ENCODE measurements around the gene MAB21L4. TPM values are rescaled to one million over a fixed set of nuclear protein-coding genes. Genes with fewer than 3 reads are reported as not detected.

Gene MAB21L4
- total RNA-seq, 2 experiments from 2014 or later = not detected

DNA sequence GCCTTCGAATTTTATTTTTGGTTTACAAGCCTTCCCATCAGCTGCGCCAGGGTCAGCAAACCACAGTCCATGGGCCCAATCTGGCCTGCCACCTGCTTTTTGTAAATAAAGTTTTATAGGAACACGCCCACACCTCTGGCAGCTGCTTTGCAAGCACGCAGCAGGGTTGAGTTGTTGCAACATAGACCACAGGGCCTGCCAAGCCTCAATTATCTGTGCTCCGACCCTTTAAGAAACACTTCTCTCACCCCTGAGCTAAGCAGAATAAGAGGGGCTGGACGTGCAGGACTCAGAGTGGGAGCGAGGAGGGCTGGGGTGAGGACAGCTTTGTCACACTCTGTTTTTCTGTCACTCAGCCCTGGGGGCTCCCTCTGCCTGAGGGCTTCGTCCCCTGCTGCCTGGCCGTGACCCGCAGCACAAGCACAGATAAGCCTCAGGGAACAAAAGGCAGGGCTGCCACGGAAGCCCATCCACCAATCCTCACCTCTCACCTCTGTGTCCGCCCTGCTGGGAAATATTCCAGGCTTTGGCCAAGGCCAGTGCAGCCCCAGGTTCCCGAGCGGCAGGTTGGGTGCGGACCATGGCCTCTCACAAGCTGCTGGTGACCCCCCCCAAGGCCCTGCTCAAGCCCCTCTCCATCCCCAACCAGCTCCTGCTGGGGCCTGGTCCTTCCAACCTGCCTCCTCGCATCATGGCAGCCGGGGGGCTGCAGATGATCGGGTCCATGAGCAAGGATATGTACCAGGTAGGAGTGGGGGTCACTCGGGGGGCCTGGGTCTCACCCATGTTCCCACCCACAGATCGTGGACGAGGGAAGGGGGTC lies 27.5 kb downstream of the MAB21L4 start, which contains the start of gene AGXT:
AGXT (plus strand) TSS at position 539 of the 823 bp plus-strand sequence; CDS start at position 581, 42 bp downstream.
- no peaks in the 10 kb centered on the region for H3K36me3 ChIP-seq (ENCODE audit: insufficient read depth, low read length)
- no peak within 1 kb of the TSS for H3K4me3 ChIP-seq (ENCODE audit: low read depth, low read length, poor library complexity, severe bottlenecking)
- no peak for DNase-seq (ENCODE audit: low spot score)
- CTCF ChIA-PET (ENCODE audit: unreplicated experiment) = interaction anchor here (0.6 kb wide), 1 partner anchor 975 kb away, joined by 3 read pairs; no protein-coding TSS in a partner anchor
- no peak for TF ChIP-seq EZH2phosphoT487 (IDR thresholded peaks at IDR 0.05; ENCODE audit: borderline replicate concordance, low read depth, low read length)
- TF ChIP-seq, protein P1, sequence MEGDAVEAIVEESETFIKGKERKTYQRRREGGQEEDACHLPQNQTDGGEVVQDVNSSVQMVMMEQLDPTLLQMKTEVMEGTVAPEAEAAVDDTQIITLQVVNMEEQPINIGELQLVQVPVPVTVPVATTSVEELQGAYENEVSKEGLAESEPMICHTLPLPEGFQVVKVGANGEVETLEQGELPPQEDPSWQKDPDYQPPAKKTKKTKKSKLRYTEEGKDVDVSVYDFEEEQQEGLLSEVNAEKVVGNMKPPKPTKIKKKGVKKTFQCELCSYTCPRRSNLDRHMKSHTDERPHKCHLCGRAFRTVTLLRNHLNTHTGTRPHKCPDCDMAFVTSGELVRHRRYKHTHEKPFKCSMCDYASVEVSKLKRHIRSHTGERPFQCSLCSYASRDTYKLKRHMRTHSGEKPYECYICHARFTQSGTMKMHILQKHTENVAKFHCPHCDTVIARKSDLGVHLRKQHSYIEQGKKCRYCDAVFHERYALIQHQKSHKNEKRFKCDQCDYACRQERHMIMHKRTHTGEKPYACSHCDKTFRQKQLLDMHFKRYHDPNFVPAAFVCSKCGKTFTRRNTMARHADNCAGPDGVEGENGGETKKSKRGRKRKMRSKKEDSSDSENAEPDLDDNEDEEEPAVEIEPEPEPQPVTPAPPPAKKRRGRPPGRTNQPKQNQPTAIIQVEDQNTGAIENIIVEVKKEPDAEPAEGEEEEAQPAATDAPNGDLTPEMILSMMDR (conservative IDR thresholded peaks at IDR 0.05; ENCODE audit: low read length) = no peak
- H2AFZ ChIP-seq (ENCODE audit: low read length) = no peak within 1 kb of the TSS
- intact Hi-C loops (cut with micrococcal nuclease; ENCODE audit: unreplicated experiment) = no loop called here
- H3K4me1 ChIP-seq (ENCODE audit: insufficient read depth, low read length, poor library complexity, severe bottlenecking) = no peaks in the 10 kb centered on the region
- H3K9me3 ChIP-seq (ENCODE audit: low read length) = no peaks in the 10 kb centered on the region
- no peak within 1 kb of the TSS for H3K27ac ChIP-seq (ENCODE audit: low read depth, low read length, poor library complexity, severe bottlenecking)
- POLR2A ChIA-PET = no interaction called here
- no peak within 1 kb of the TSS for H3K4me2 ChIP-seq (ENCODE audit: low read length)
- BruUV-seq (replicated peaks) = no TSS peak
- H4K20me1 ChIP-seq (ENCODE audit: insufficient read depth, low read length) = no peaks in the 10 kb centered on the region
- H3K9me2 ChIP-seq (ENCODE audit: insufficient read depth, low read length) = no peaks in the 10 kb centered on the region
- no peaks in the 10 kb centered on the region for H3K79me2 ChIP-seq (ENCODE audit: insufficient read depth, low read depth, low read length)

DNA sequence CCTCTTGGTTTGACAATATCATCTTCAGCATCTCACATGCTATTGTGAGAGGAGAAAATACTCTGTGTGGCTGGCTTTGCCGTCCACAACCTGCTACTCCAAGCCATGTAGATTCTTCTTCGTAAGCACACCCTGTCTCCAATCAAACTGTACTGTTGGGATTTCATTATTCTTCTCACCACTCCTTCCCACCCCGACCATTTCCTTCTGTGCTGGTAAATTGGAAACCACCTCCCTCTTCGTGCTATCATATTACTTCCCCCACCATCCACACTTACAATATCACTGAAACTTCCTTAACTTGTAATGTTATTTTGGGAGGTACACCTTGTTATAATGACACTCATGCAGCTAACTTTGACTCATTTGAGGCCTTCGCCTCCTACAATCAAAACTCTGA lies 30.6 kb downstream of the MAB21L4 start:
- H3K79me2 ChIP-seq (ENCODE audit: insufficient read depth, low read depth, low read length) = no peaks in the 10 kb centered on the region
- no TSS peak for BruUV-seq (replicated peaks)
- TF ChIP-seq EZH2phosphoT487 (IDR thresholded peaks at IDR 0.05; ENCODE audit: borderline replicate concordance, low read depth, low read length) = no peak
- TF ChIP-seq, protein P1 (conservative IDR thresholded peaks at IDR 0.05; ENCODE audit: low read length) = no peak
- H3K36me3 ChIP-seq (ENCODE audit: insufficient read depth, low read length) = no peaks in the 10 kb centered on the region
- H3K4me3 ChIP-seq (ENCODE audit: low read depth, low read length, poor library complexity, severe bottlenecking) = no peak overlapping the region
- no peak for DNase-seq (ENCODE audit: low spot score)
- H3K9me2 ChIP-seq (ENCODE audit: insufficient read depth, low read length) = no peaks in the 10 kb centered on the region
- H3K27ac ChIP-seq (ENCODE audit: low read depth, low read length, poor library complexity, severe bottlenecking) = no peak overlapping the region
- no peak overlapping the region for H2AFZ ChIP-seq (ENCODE audit: low read length)
- ChIA-PET CTCF (ENCODE audit: unreplicated experiment) (no interaction called here), POLR2A (no interaction called here)
- H3K4me1 ChIP-seq (ENCODE audit: insufficient read depth, low read length, poor library complexity, severe bottlenecking) = no peaks in the 10 kb centered on the region
- H3K9me3 ChIP-seq (ENCODE audit: low read length) = no peaks in the 10 kb centered on the region
- H3K4me2 ChIP-seq (ENCODE audit: low read length) = no peak overlapping the region
- intact Hi-C loops (cut with micrococcal nuclease; ENCODE audit: unreplicated experiment) = no loop called here
- no peaks in the 10 kb centered on the region for H4K20me1 ChIP-seq (ENCODE audit: insufficient read depth, low read length)

DNA sequence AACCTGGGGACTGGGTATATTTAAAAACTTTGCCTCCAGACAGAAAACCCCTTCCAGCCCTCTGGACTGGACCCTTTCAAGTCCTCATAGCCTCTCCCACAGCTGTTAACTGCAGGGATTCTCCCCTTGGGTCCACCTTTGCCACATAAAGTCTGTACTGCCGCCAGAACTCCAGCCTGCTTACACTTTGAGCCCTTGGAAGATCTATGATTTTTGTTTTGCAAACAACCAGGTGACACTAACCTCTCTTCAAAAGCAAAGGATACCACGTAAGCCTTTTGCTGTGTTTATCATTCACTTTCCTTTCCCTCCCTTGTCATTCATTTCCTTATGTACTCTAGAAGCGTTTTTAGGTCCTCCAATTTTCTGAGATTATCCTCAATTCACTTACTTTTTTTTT lies 31.5 kb downstream of the MAB21L4 start:
- no peak for DNase-seq (ENCODE audit: low spot score)
- intact Hi-C loops (cut with micrococcal nuclease; ENCODE audit: unreplicated experiment) = no loop called here
- Histone ChIP-seq H4K20me1 (ENCODE audit: insufficient read depth, low read length) (no peaks in the 10 kb centered on the region), H3K4me2 (ENCODE audit: low read length) (no peak overlapping the region), H3K4me3 (ENCODE audit: low read depth, low read length, poor library complexity, severe bottlenecking) (no peak overlapping the region), H3K9me3 (ENCODE audit: low read length) (no peaks in the 10 kb centered on the region), H3K79me2 (ENCODE audit: insufficient read depth, low read depth, low read length) (no peaks in the 10 kb centered on the region), H2AFZ (ENCODE audit: low read length) (no peak overlapping the region), H3K4me1 (ENCODE audit: insufficient read depth, low read length, poor library complexity, severe bottlenecking) (no peaks in the 10 kb centered on the region), H3K27ac (ENCODE audit: low read depth, low read length, poor library complexity, severe bottlenecking) (no peak overlapping the region), H3K36me3 (ENCODE audit: insufficient read depth, low read length) (no peaks in the 10 kb centered on the region), H3K9me2 (ENCODE audit: insufficient read depth, low read length) (no peaks in the 10 kb centered on the region)
- BruUV-seq (replicated peaks) = no TSS peak
- ChIA-PET POLR2A (no interaction called here), CTCF (ENCODE audit: unreplicated experiment) (no interaction called here)
- TF ChIP-seq EZH2phosphoT487 (IDR thresholded peaks at IDR 0.05; ENCODE audit: borderline replicate concordance, low read depth, low read length) = no peak
- TF ChIP-seq, protein P1 (conservative IDR thresholded peaks at IDR 0.05; ENCODE audit: low read length) = no peak

Data from OCI-LY7 (cell line).